IMR-90 (cell line): ENCODE results near the gene ZNRF3. TPM values are rescaled to one million over a fixed set of nuclear protein-coding genes. Genes with fewer than 3 reads are reported as not detected.

Experiments used
- ATAC-seq: fragments of 200-7000 bp; cut with Tn5 transposase; 2 replicates; pipeline ENCODE4 v1.9.1; 2020; ENCODE audit warnings: low read depth, mild to moderate bottlenecking, moderate library complexity
- BruUV-seq: library from RNA; stranded (reverse); fragments of 400-500 nt; replicated peaks from 2 replicates; lab custom pipeline; 2021; lab: Mats Ljungman, UMichigan
- CTCF ChIA-PET: fragments of 300-600 bp; formaldehyde crosslinking; extraction: SDS; loops from one replicate; lab custom pipeline; 2021; ENCODE audit warnings: antibody characterized with exemption; lab: Yijun Ruan, JAX
- POLR2A ChIA-PET: fragments of 300-600 bp; sonication (Branson Sonifier 250); formaldehyde crosslinking; loops from one replicate; lab custom pipeline; 2022; ENCODE audit warnings: antibody characterized with exemption; ENCODE audit not compliant: unreplicated experiment; lab: Charles Lee
- DNase-seq: peaks from one replicate; pipeline ENCODE4 v3.0.0; 2013
- H2AFZ ChIP-seq: replicated peaks from 2 replicates; pipeline ENCODE3; 2013; ENCODE audit warnings: low read length, mild to moderate bottlenecking; ENCODE audit not compliant: poor library complexity
- H2AK5ac ChIP-seq: 2 replicates; pipeline ENCODE4 v1.6.1; 2013; ENCODE audit warnings: low read depth, low read length, inconsistent platforms
- H2AK9ac ChIP-seq: replicated peaks from 2 replicates; pipeline ENCODE3; 2013; ENCODE audit warnings: mild to moderate bottlenecking, low read depth, low read length, moderate library complexity; ENCODE audit not compliant: poor library complexity
- H2BK120ac ChIP-seq: 2 replicates; pipeline ENCODE4 v1.6.1; 2013; ENCODE audit warnings: low read depth, low read length, inconsistent platforms
- H2BK15ac ChIP-seq: 3 replicates; pipeline ENCODE4 v1.6.1; 2013; ENCODE audit warnings: low read depth, low read length, inconsistent platforms
- H2BK20ac ChIP-seq: 2 replicates; pipeline ENCODE4 v1.6.1; 2013; ENCODE audit warnings: low read depth, mild to moderate bottlenecking, inconsistent platforms, low read length, moderate library complexity
- H2BK5ac ChIP-seq: 2 replicates; pipeline ENCODE4 v1.6.1; 2013; ENCODE audit warnings: mild to moderate bottlenecking, low read depth, low read length, inconsistent platforms; ENCODE audit not compliant: poor library complexity, severe bottlenecking
- H3K14ac ChIP-seq: replicated peaks from 2 replicates; pipeline ENCODE4 v1.6.1; 2013; ENCODE audit warnings: low read depth, low read length, inconsistent platforms
- H3K18ac ChIP-seq: 2 replicates; pipeline ENCODE4 v1.6.1; 2013; ENCODE audit warnings: low read depth, low read length, control low read depth
- H3K23ac ChIP-seq: 2 replicates; pipeline ENCODE4 v1.6.1; 2013; ENCODE audit warnings: low read depth, low read length, inconsistent platforms
- H3K27ac ChIP-seq: 2 replicates; pipeline ENCODE4 v1.5.1; 2013; ENCODE audit warnings: mild to moderate bottlenecking, control low read depth, low read length; ENCODE audit not compliant: insufficient read depth
- H3K27me3 ChIP-seq: 2 replicates; pipeline ENCODE4 v1.6.1; 2013; ENCODE audit warnings: low read length; ENCODE audit not compliant: control insufficient read depth, insufficient read depth
- H3K36me3 ChIP-seq: 2 replicates; pipeline ENCODE4 v1.6.1; 2013; ENCODE audit warnings: low read length, mixed read lengths; ENCODE audit not compliant: control insufficient read depth, insufficient read depth
- H3K4ac ChIP-seq: 2 replicates; pipeline ENCODE4 v1.6.1; 2013; ENCODE audit warnings: low read depth, low read length, inconsistent platforms
- H3K4me1 ChIP-seq: 2 replicates; pipeline ENCODE4 v1.6.1; 2013; ENCODE audit warnings: low read length, mixed read lengths; ENCODE audit not compliant: control insufficient read depth, insufficient read depth
- H3K4me2 ChIP-seq: 2 replicates; pipeline ENCODE4 v1.6.1; 2013; ENCODE audit warnings: low read depth, mild to moderate bottlenecking, control low read depth, low read length, moderate library complexity
- H3K4me3 ChIP-seq: 2 replicates; pipeline ENCODE4 v1.5.1; 2013; ENCODE audit warnings: low read depth, mild to moderate bottlenecking, control low read depth, low read length, moderate library complexity; ENCODE audit not compliant: insufficient read depth
- H3K56ac ChIP-seq: 2 replicates; pipeline ENCODE4 v1.6.1; 2013; ENCODE audit warnings: low read length, inconsistent platforms; ENCODE audit not compliant: insufficient read depth; ENCODE audit errors: extremely low read depth
- H3K79me1 ChIP-seq, 2 experiments: 2 replicates each; pipeline ENCODE4 v1.6.1; 2013; ENCODE audit warnings: low read length in 2 of 2, inconsistent platforms in 1 of 2, low read depth in 1 of 2
- H3K9ac ChIP-seq: 2 replicates; pipeline ENCODE4 v1.6.1; 2013; ENCODE audit warnings: low read depth, low read length, control low read depth
- H3K9me1 ChIP-seq: 2 replicates; pipeline ENCODE4 v1.6.1; 2013; ENCODE audit warnings: low read length, inconsistent platforms; ENCODE audit not compliant: insufficient read depth
- H3K9me3 ChIP-seq: 2 replicates; pipeline ENCODE4 v1.6.1; 2013; ENCODE audit warnings: low read length; ENCODE audit not compliant: control insufficient read depth, insufficient read depth
- H4K20me1 ChIP-seq: 2 replicates; pipeline ENCODE4 v1.6.1; 2013; ENCODE audit warnings: low read length, inconsistent platforms; ENCODE audit not compliant: insufficient read depth
- H4K5ac ChIP-seq: 2 replicates; pipeline ENCODE4 v1.6.1; 2013; ENCODE audit warnings: mild to moderate bottlenecking, low read depth, low read length, control low read depth
- H4K8ac ChIP-seq, 2 experiments: 2 replicates each; pipeline ENCODE4 v1.6.1; 2013; ENCODE audit warnings: low read depth in 2 of 2, low read length in 2 of 2, control low read depth in 1 of 2, inconsistent platforms in 1 of 2
- H4K91ac ChIP-seq: 2 replicates; pipeline ENCODE4 v1.6.1; 2013; ENCODE audit warnings: low read depth, low read length, inconsistent platforms; ENCODE audit not compliant: insufficient read depth
- CEBPB ChIP-seq: IDR thresholded peaks from 2 replicates; pipeline ENCODE4 v1.6.1; 2012; ENCODE audit warnings: low read depth, low read length, improper control_type of control experiment
- CHD1 ChIP-seq: IDR thresholded peaks from 2 replicates; pipeline ENCODE4 v1.6.1; 2012; ENCODE audit warnings: low read depth, low read length, improper control_type of control experiment
- CTCF ChIP-seq: conservative IDR thresholded peaks from 2 replicates; pipeline ENCODE4 v1.5.1; 2012; ENCODE audit warnings: mild to moderate bottlenecking, low read depth, low read length, improper control_type of control experiment
- FOS ChIP-seq: fragments of 150-350 bp; IDR thresholded peaks from 2 replicates; pipeline ENCODE4 v1.6.1; 2016; ENCODE audit warnings: low read depth, low read length
- MAFK ChIP-seq: IDR thresholded peaks from 2 replicates; pipeline ENCODE4 v1.6.1; 2012; ENCODE audit warnings: low read depth, low read length, improper control_type of control experiment
- MAZ ChIP-seq: IDR thresholded peaks from 2 replicates; pipeline ENCODE4 v1.6.1; 2012; ENCODE audit warnings: low read depth, mild to moderate bottlenecking, low read length, improper control_type of control experiment, moderate library complexity, borderline replicate concordance
- MXI1 ChIP-seq: IDR thresholded peaks from 2 replicates; pipeline ENCODE4 v1.6.1; 2012; ENCODE audit warnings: low read depth, mild to moderate bottlenecking, low read length, moderate library complexity, borderline replicate concordance
- NFE2L2 ChIP-seq: fragments of 150-350 bp; IDR thresholded peaks from 2 replicates; pipeline ENCODE4 v1.6.1; 2016; ENCODE audit warnings: low read depth, mild to moderate bottlenecking, low read length
- POLR2A ChIP-seq: IDR thresholded peaks from 2 replicates; pipeline ENCODE4 v1.6.1; 2012; ENCODE audit warnings: mild to moderate bottlenecking, low read depth, low read length
- RCOR1 ChIP-seq: IDR thresholded peaks from 2 replicates; pipeline ENCODE4 v1.6.1; 2012; ENCODE audit warnings: mild to moderate bottlenecking, low read length, improper control_type of control experiment; ENCODE audit not compliant: insufficient replicate concordance
- SMC3 ChIP-seq: fragments of 150-350 bp; IDR thresholded peaks from 2 replicates; pipeline ENCODE4 v1.6.1; 2016; ENCODE audit warnings: low read depth, mild to moderate bottlenecking, antibody characterized with exemption, low read length, moderate library complexity
- WGBS, 2 experiments: methylation state at CpG; one replicate each; pipeline versions ENCODE4 v1.1.5 to v1.1.7; 2013; ENCODE audit warnings: missing lambda C conversion rate in 2 of 2; ENCODE audit not compliant: insufficient read length in 1 of 2; ENCODE audit errors: extremely low coverage in 2 of 2; 5-methylcytosine and 5-hydroxymethylcytosine counted together
- dilution Hi-C: fragments of 300-500 bp; cut with HindIII; formaldehyde crosslinking; loops from one replicate; pipeline ENCODE4 v1.14.3; 2018; ENCODE audit warnings: low sequenced_read_pairs; ENCODE audit not compliant: unreplicated experiment
- in situ Hi-C: fragments of 300-500 bp; cut with MboI; formaldehyde crosslinking; loops from 3 replicates; pipeline ENCODE4 v1.14.3; 2019; ENCODE audit warnings: low sequenced_read_pairs, inconsistent platforms, mixed read lengths
- intact Hi-C: fragments of 100-400 bp; cut with micrococcal nuclease; formaldehyde crosslinking; loops from 2 replicates; pipeline ENCODE4 v1.10.0; 2022
- polyA plus RNA-seq, 3 experiments: library from polyadenylated mRNA; depleted of rRNA; stranded (reverse); fragments of >200 nt; gene quantifications; 2 replicates each; pipeline ENCODE4 v1.2.3, GENCODE V29; 2012; ENCODE audit warnings: low replicate concordance in 1 of 3
- total RNA-seq: library from RNA; depleted of rRNA; stranded (reverse); fragments of >200 nt; gene quantifications from 2 replicates; pipeline ENCODE4 v1.2.3, GENCODE V29; 2012
- TF ChIP-seq, protein P1 (sequence below): fragments of 150-350 bp; IDR thresholded peaks from 2 replicates; pipeline ENCODE4 v1.6.1; 2017; ENCODE audit warnings: mild to moderate bottlenecking, antibody characterized with exemption, low read length, low read depth

ZNRF3 gene
- total and polyA plus RNA-seq, 2 of the 4 experiments (the other 2 are of a cell fraction) = 1.4 to 2.4 TPM

DNA sequence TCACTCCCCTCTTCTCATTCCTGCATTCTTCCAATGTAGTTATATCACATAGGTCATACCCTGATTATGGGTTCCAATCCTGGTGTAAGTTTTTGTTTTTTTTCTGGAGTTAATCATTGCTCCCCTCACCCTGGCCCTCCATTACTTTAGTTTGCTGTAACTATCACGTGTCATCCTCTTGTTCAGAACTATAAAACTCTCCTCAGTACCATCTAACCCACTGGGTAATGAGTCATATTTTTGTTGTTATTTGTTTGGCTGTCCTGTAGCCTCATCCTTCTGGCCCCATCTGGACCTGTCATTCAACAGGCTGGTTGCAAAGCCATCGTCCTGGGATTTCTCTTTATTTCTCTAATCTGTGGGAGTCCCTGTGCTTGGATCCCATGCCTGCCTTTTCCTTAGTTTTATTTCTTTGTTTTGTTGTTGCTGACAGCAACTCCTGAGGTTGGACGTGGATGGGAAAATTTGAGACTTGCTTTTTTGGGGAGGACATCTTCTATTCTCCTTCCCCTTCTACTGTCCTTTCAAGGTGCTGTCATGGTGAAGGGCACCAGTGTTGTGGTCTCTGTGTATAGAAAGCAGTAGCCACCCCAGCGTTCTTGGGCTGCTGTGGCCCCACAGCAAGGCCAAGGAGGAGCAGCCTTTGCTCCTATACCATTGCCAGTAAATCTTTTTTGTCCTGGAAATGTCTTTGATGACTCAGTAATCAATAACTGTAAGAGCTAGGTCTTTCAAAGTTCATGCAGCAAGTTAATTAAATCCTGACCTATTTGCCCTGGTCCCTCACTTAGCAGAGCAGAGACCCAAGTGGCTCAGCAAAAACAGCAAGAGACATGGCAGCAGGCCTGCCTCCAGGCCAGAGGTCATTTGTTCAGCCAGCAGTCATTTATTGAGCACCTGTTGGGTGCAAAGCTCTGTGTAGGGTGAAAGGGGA, 95.8 kb downstream of the ZNRF3 start:
- Histone ChIP-seq H2BK120ac (no peak overlapping the region), H4K5ac (no peak overlapping the region), H4K8ac (no peak overlapping the region), H3K27me3 (no peaks in the 10 kb centered on the region), H3K9ac (no peak overlapping the region), H3K79me1 (peaks cover 4 to 11% of the 10 kb centered on the region in 2 experiments; a peak in 2 of 4 replicates), H3K18ac (no peak overlapping the region), H3K9me1 (no peaks in the 10 kb centered on the region), H3K4me1 (peaks cover 10% of the 10 kb centered on the region), H3K9me3 (no peaks in the 10 kb centered on the region), H3K56ac (no peak overlapping the region), H2AK9ac (no peak overlapping the region), H3K36me3 (no peaks in the 10 kb centered on the region), H3K4me3 (no peak overlapping the region), H2BK20ac (no peak overlapping the region), H4K91ac (no peak overlapping the region), H3K27ac (no peak overlapping the region), H3K23ac (no peak overlapping the region), H2AFZ (no peak overlapping the region), H3K4ac (no peak overlapping the region), H2BK15ac (no peak overlapping the region), H2BK5ac (no peak overlapping the region), H2AK5ac (no peak overlapping the region), H3K4me2 (no peak overlapping the region), H3K14ac (no peak overlapping the region), H4K20me1 (no peaks in the 10 kb centered on the region)
- ATAC-seq = no peak
- no peak for DNase-seq
- ChIA-PET CTCF (no interaction called here), POLR2A (no interaction called here)
- no CpG with 5 or more reads among the region's 4 CpGs for WGBS, 2 experiments
- no TSS peak for BruUV-seq
- in situ Hi-C loops = no loop called here
- dilution Hi-C loops = no loop called here
- intact Hi-C loops = no loop called here
- no peak for TF ChIP-seq MAZ
- no peak for TF ChIP-seq SMC3
- TF ChIP-seq POLR2A = no peak
- TF ChIP-seq, protein P1, sequence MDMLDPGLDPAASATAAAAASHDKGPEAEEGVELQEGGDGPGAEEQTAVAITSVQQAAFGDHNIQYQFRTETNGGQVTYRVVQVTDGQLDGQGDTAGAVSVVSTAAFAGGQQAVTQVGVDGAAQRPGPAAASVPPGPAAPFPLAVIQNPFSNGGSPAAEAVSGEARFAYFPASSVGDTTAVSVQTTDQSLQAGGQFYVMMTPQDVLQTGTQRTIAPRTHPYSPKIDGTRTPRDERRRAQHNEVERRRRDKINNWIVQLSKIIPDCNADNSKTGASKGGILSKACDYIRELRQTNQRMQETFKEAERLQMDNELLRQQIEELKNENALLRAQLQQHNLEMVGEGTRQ = no peak
- no peak for TF ChIP-seq CHD1
- no peak for TF ChIP-seq MXI1
- no peak for TF ChIP-seq CTCF
- no peak for TF ChIP-seq MAFK
- no peak for TF ChIP-seq FOS
- no peak for TF ChIP-seq RCOR1
- no peak for TF ChIP-seq CEBPB
- no peak for TF ChIP-seq NFE2L2
